ENCODE measurements around the gene ACRBP.

DNA sequence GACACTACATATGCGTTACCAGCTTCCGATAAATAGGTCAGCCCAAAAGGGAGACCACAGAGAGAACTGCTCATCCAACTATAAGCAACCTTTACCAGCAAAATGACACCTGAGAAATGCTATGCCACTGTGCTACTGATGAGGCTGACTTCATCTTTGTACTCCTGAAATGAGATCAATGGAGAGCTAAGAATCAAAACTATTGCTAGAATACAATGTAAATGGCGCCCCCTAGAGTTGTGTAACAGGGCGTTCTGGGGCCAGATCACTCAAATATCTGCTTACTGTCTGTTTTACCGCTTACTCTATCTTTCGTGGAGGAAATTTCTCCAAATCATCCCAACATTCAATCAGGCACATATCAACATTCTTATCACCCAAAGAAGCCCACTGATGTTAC, 37.4 kb upstream of the ACRBP start:
- TF ChIP-seq, protein P1, sequence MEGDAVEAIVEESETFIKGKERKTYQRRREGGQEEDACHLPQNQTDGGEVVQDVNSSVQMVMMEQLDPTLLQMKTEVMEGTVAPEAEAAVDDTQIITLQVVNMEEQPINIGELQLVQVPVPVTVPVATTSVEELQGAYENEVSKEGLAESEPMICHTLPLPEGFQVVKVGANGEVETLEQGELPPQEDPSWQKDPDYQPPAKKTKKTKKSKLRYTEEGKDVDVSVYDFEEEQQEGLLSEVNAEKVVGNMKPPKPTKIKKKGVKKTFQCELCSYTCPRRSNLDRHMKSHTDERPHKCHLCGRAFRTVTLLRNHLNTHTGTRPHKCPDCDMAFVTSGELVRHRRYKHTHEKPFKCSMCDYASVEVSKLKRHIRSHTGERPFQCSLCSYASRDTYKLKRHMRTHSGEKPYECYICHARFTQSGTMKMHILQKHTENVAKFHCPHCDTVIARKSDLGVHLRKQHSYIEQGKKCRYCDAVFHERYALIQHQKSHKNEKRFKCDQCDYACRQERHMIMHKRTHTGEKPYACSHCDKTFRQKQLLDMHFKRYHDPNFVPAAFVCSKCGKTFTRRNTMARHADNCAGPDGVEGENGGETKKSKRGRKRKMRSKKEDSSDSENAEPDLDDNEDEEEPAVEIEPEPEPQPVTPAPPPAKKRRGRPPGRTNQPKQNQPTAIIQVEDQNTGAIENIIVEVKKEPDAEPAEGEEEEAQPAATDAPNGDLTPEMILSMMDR (IDR thresholded peaks at IDR 0.05; ENCODE audit: borderline replicate concordance, extremely low read depth, low read length, poor library complexity, severe bottlenecking) = peak; percentile 85
- no peak for TF ChIP-seq EZH2 (IDR thresholded peaks at IDR 0.05; ENCODE audit: borderline replicate concordance, low read depth, low read length, severe bottlenecking)

Measured in DND-41 (cell line).